Thyroid gland (tissue), 4 donors: ENCODE results near the gene TENM3. TPM values are rescaled to one million over a fixed set of nuclear protein-coding genes. Genes with fewer than 3 reads are reported as not detected.

ENCODE experiments used
- DNase-seq, 2 donors: peaks; one replicate each; pipeline ENCODE4 v3.0.0-alpha.2; 2019
- H3K27ac ChIP-seq, 3 donors: fragments of 200-600 bp; sonication (generic); 1 replicate in 2 of 3; 2 replicates in 1 of 3; pipeline ENCODE4 v1.5.1; 2016 to 2019; ENCODE audit warnings: mild to moderate bottlenecking in 1 of 3, moderate library complexity in 1 of 3
- H3K27me3 ChIP-seq: fragments of 200-600 bp; sonication (generic); one replicate; pipeline ENCODE4 v1.5.1; 2019
- H3K36me3 ChIP-seq, 2 donors: fragments of 200-600 bp; sonication (generic); one replicate each; pipeline ENCODE4 v1.5.1; 2016 to 2019
- H3K4me1 ChIP-seq, 2 donors: fragments of 200-600 bp; sonication (generic); one replicate each; pipeline ENCODE4 v1.5.1; 2017 to 2019
- H3K4me3 ChIP-seq, 3 donors: fragments of 200-600 bp; sonication (generic); replicated peaks in 1 of 3; 1 replicate in 2 of 3; 2 replicates in 1 of 3; pipeline ENCODE4 v1.5.1; 2016; ENCODE audit warnings: mild to moderate bottlenecking in 1 of 3
- H3K9me3 ChIP-seq: fragments of 200-600 bp; sonication (generic); one replicate; pipeline ENCODE4 v1.5.1; 2017
- POLR2A ChIP-seq, 2 donors: fragments of 450-650 bp; IDR thresholded peaks; one replicate each; pipeline ENCODE4 v1.6.1; 2017; ENCODE audit warnings: antibody characterized with exemption in 2 of 2, mild to moderate bottlenecking in 2 of 2, moderate library complexity in 1 of 2
- WGBS, 2 donors: methylation state at CpG; one replicate each; pipeline ENCODE4 v1.1.5; 2017; 5-methylcytosine and 5-hydroxymethylcytosine counted together
- intact Hi-C: fragments of 100-400 bp; cut with DNase I; formaldehyde crosslinking; loops from one replicate; pipeline ENCODE4 v1.15.1; 2023
- total RNA-seq, 4 donors: library from RNA; depleted of rRNA; stranded (reverse); fragments of >200 nt; gene quantifications; one replicate each; pipeline ENCODE4 v1.2.3, GENCODE V29; 2016
- TF ChIP-seq, protein P1 (sequence below), 6 experiments: fragments of 200-600 bp in 3 of 6; fragments of 450-650 bp in 3 of 6; sonication (generic) in 3 of 6; IDR thresholded peaks; one replicate each; pipeline ENCODE4 v1.5.1; 2016 to 2019; ENCODE audit warnings: antibody characterized with exemption in 6 of 6, mild to moderate bottlenecking in 2 of 6, inconsistent platforms in 1 of 6, moderate library complexity in 1 of 6

Gene TENM3
- total RNA-seq, 4 donors from 2014 or later, result 41.8 to 82.2 (median 68.1) TPM

DNA sequence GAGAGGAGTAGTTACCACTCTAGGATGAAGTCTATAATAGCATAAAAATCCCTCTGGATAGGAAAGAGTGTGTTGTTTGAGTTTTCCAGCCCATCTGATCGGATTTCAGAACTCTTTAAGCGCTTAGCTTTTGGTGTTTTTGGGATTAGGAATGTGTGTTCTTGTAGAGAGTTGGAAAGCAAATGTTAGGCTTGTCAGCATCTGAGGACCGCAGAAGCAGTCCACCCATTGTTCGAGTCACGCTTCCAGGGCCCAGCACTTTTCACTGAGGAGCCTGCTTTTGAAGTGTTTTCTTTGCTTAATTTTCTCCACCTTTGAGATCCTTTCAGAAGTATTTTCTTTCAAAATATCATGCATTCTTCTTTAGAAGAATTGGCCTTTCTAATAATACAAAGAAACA, 306.2 kb downstream of the TENM3 start:
- WGBS, 2 donors, result 41 to 50% methylated on average over 5 of the region's 5 CpGs
- TF ChIP-seq, protein P1, sequence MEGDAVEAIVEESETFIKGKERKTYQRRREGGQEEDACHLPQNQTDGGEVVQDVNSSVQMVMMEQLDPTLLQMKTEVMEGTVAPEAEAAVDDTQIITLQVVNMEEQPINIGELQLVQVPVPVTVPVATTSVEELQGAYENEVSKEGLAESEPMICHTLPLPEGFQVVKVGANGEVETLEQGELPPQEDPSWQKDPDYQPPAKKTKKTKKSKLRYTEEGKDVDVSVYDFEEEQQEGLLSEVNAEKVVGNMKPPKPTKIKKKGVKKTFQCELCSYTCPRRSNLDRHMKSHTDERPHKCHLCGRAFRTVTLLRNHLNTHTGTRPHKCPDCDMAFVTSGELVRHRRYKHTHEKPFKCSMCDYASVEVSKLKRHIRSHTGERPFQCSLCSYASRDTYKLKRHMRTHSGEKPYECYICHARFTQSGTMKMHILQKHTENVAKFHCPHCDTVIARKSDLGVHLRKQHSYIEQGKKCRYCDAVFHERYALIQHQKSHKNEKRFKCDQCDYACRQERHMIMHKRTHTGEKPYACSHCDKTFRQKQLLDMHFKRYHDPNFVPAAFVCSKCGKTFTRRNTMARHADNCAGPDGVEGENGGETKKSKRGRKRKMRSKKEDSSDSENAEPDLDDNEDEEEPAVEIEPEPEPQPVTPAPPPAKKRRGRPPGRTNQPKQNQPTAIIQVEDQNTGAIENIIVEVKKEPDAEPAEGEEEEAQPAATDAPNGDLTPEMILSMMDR (IDR thresholded peaks at IDR 0.05), result no peak
- no peak for TF ChIP-seq POLR2A (IDR thresholded peaks at IDR 0.05)
- Histone ChIP-seq H3K36me3 (no peaks in the 10 kb centered on the region), H3K4me1 (peaks cover 0 to 14% of the 10 kb centered on the region in 2 donors), H3K27ac (peak overlapping the region in 2 of 3 donors; percentile 24 to 29), H3K4me3 (no peak overlapping the region), H3K9me3 (no peaks in the 10 kb centered on the region), H3K27me3 (no peaks in the 10 kb centered on the region)
- intact Hi-C loops, result no loop called here
- no peak for DNase-seq

DNA sequence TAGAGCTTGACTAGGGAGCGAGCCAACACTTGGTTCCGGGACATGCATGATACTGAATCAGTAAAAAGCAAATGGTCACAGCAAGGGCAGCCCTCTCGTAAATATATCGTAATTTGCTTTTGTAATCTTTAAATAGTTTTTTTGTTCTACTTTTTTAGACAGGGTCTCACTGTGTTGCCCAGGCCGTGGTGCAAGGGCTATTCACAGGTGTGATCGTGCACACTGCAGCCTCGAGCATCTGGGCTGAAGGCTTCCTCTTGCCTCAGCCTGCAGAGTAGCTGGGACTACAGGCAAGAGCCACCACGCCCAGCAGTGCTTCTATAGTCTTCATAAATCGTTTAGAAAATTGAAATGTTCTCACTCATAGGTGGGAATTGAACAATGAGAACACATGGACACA, 309.7 kb downstream of the TENM3 start:
- intact Hi-C loops, result no loop called here
- 83 to 96% methylated on average over 9 of the region's 9 CpGs for WGBS, 2 donors

DNA sequence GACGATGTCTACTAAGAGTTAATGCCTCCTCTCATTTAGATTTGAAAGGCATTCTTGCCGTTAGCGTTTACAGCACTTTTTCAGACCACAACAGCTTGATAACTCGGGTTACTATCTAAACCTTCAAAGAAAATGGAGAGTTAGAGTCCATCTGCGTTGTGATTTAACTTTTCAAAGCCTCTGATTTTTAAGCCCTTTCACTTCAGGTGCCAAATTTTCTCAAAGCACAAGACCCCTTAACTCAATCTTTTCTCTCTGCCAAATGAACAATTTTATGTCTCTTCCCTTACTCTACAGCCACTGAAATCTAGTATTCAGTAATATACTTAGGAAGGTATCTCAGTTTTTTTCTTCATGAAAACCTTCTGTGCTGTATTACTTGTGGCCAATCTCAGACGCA, 310.5 kb downstream of the TENM3 start:
- H3K4me1 ChIP-seq, result peaks cover 27 to 34% of the 10 kb centered on the region in 2 donors
- intact Hi-C loops, result no loop called here
- no peaks in the 10 kb centered on the region for H3K9me3 ChIP-seq
- TF ChIP-seq, protein P1 (IDR thresholded peaks at IDR 0.05), result no peak
- no peak for TF ChIP-seq POLR2A (IDR thresholded peaks at IDR 0.05)
- 34 to 35% methylated on average over 6 of the region's 6 CpGs for WGBS, 2 donors
- H3K36me3 ChIP-seq, result no peaks in the 10 kb centered on the region
- DNase-seq, result no peak
- H3K4me3 ChIP-seq, result no peak overlapping the region
- H3K27ac ChIP-seq, result peak overlapping the region in 2 of 3 donors; percentile 13 to 83
- H3K27me3 ChIP-seq, result no peaks in the 10 kb centered on the region

More for the DNA sequence above, 309.7 kb downstream of the TENM3 start:
- Histone ChIP-seq H3K4me1 (peaks cover 27 to 34% of the 10 kb centered on the region in 2 donors), H3K27ac (no peak overlapping the region), H3K27me3 (no peaks in the 10 kb centered on the region), H3K36me3 (no peaks in the 10 kb centered on the region), H3K9me3 (no peaks in the 10 kb centered on the region), H3K4me3 (no peak overlapping the region)
- DNase-seq, result no peak
- TF ChIP-seq, protein P1 (IDR thresholded peaks at IDR 0.05), result no peak
- no peak for TF ChIP-seq POLR2A (IDR thresholded peaks at IDR 0.05)

- TF ChIP-seq, protein P1 (IDR thresholded peaks at IDR 0.05), result no peak
- no peak for TF ChIP-seq POLR2A (IDR thresholded peaks at IDR 0.05)
- H3K4me1 ChIP-seq, result peaks cover 27% of the 10 kb centered on the region in 2 donors
- peak overlapping the region in 2 of 3 donors; percentile 83 to 87 for H3K27ac ChIP-seq
- H3K36me3 ChIP-seq, result no peaks in the 10 kb centered on the region
- no peaks in the 10 kb centered on the region for H3K27me3 ChIP-seq
- WGBS, 2 donors, result 61 to 62% methylated on average over 7 of the region's 7 CpGs
- H3K9me3 ChIP-seq, result no peaks in the 10 kb centered on the region
- no peak overlapping the region for H3K4me3 ChIP-seq
- no peak for DNase-seq
- intact Hi-C loops, result no loop called here
Observed at GRCh38 chr4:182554736-182555135, 311.5 kb downstream of the TENM3 start.

DNA sequence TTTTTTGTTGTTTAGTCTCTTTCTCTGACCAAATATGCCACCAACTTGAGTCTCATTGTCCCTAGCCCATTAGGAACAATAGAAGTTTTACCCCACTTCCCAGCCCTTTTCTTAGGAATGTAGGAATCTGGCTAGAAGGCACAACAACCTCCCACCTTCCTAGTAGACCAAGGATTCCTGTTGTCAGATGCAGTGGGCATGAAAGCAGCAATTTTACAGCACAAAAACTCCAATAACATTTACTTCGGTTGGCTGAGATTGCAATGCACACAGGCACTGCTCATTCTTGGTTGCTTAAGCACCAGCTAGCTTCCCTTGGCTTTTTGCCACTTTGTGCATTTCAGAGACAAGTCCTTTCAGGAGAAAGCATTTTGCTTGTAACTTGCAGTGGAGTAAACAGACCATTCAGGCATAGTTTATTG, 312.8 kb downstream of the TENM3 start:
- H3K36me3 ChIP-seq, result no peaks in the 10 kb centered on the region
- no peak overlapping the region for H3K4me3 ChIP-seq
- peaks cover 26 to 27% of the 10 kb centered on the region in 2 donors for H3K4me1 ChIP-seq
- no peaks in the 10 kb centered on the region for H3K9me3 ChIP-seq
- peak overlapping the region; percentile 80 to 87 (median 83) for H3K27ac ChIP-seq
- H3K27me3 ChIP-seq, result no peaks in the 10 kb centered on the region
- peak; percentile 77 to 79 for DNase-seq
- TF ChIP-seq, protein P1 (IDR thresholded peaks at IDR 0.05), result no peak
- TF ChIP-seq POLR2A (IDR thresholded peaks at IDR 0.05), result peak in 1 of 2 donors; percentile 37
- 15 to 48% methylated on average over 1 of the region's 1 CpG for WGBS, 2 donors
- intact Hi-C loops, result no loop called here
